Measurements from ENCODE around the gene ADGRG3.

DNA sequence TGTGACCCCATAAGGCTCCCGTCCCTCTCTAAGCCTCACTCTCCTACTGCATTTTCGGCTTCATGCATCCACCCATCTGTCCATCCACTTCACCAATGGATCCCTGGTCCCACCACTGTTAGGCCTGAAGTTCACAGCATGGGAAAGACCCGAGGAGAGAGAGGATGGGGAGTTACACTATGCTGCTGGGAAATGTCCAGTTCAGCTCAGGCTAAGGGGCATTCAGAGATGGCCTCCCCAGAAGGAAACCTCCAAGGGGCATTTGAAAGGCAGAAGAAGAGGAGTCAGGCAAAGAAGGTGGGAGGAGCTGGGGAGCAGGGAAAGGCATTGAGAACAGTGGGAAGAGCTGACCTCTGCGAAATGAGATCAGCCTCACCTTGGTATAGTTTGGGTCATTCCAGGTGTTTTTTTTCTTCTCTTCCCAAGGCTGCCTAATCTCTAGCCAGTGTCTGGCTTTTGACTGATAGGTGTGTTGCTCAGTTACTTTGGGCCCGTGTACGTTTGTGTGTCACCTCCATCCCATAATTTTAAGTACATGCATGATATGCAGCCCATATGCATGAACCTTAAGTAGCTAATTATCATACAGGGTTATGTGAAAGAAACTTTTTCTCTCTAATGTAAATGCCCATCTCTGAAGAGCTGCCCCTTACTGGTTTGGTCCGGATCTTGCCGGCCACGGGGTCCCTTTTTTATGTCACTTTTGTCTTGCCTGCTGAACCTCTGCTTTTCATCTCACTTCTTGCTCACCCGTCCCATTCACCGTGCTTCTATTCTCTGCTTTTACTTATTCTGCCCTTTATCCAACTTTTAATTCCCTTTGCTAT, 14.9 kb downstream of the ADGRG3 start:
- TF ChIP-seq, protein P1, sequence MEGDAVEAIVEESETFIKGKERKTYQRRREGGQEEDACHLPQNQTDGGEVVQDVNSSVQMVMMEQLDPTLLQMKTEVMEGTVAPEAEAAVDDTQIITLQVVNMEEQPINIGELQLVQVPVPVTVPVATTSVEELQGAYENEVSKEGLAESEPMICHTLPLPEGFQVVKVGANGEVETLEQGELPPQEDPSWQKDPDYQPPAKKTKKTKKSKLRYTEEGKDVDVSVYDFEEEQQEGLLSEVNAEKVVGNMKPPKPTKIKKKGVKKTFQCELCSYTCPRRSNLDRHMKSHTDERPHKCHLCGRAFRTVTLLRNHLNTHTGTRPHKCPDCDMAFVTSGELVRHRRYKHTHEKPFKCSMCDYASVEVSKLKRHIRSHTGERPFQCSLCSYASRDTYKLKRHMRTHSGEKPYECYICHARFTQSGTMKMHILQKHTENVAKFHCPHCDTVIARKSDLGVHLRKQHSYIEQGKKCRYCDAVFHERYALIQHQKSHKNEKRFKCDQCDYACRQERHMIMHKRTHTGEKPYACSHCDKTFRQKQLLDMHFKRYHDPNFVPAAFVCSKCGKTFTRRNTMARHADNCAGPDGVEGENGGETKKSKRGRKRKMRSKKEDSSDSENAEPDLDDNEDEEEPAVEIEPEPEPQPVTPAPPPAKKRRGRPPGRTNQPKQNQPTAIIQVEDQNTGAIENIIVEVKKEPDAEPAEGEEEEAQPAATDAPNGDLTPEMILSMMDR (IDR thresholded peaks at IDR 0.05): no peak
- TF ChIP-seq POLR2A (IDR thresholded peaks at IDR 0.05) (no peak), EP300 (IDR thresholded peaks at IDR 0.05) (no peak)

Measured in stomach (tissue), 4 donors.